Stimulated activated CD4-positive, alpha-beta T cell treated with anti-CD3 and anti-CD28 coated beads, Interleukin-2, amount 100 ng/mL, for 48 hours (primary cell): Measurements from ENCODE around the gene FAM184B.

ENCODE experiments used
- DNase-seq, 2 donors: peaks; one replicate each; pipeline ENCODE4 v3.0.0-alpha.2; 2020

Gene FAM184B

DNA sequence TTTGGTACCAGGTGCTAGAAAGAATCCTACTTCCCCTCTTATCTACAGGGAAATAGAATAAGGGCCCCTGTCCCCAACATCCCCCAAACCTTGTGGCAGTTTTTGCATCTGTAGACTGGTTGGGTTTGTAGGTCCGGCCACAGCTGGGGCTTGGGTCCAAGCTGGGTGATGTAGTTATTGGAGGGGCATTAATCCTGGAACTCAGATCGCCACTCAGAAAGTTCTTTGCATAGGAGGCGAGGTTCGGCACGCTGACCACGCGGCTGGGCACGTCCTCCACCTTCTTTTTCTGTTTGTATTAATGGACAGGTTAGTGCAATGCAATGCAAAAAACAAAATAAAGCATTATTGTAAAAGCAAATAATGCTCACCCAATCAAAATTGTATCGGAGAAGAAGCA is 147.8 kb downstream of the FAM184B start:
- no peak for DNase-seq

DNA sequence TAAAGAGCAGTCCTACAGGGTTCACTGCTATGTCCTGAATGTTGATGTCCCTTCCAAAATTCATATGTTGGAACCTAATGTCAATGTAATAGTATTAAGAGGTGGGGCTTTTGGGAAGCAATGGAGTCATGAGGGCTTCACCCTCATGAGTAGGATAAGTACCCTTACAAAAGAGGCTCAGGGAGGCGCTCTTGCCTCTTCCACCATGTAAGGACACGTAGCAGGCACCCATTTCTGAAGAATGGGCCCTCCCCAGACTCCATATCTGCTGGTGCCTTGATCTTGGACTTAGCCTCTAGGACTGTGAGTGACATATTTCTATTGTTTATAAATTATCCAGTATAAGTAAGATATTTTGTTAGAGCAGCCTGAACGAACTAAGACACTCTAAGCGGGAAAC is 151.2 kb downstream of the FAM184B start:
- no peak for DNase-seq

DNA sequence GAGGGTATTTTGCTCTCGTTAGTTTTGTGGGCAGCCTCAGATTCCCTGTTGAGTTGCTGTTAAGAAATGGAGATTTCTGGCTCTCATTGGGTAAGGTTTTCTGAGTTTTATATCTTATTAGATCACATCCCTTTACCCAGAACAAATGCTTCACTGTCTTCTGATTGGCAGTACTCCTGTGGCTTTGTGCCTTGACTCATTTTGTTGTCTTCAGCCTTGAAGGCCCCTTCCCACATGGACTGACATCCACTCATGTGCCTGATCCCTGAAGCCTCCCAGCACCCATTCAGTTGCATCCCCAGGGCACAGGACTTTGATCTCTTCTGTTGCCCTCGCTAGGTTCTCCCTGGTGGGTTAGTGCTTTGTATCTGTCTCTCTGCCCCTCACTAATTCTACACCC is 156.6 kb downstream of the FAM184B start:
- no peak for DNase-seq

DNA sequence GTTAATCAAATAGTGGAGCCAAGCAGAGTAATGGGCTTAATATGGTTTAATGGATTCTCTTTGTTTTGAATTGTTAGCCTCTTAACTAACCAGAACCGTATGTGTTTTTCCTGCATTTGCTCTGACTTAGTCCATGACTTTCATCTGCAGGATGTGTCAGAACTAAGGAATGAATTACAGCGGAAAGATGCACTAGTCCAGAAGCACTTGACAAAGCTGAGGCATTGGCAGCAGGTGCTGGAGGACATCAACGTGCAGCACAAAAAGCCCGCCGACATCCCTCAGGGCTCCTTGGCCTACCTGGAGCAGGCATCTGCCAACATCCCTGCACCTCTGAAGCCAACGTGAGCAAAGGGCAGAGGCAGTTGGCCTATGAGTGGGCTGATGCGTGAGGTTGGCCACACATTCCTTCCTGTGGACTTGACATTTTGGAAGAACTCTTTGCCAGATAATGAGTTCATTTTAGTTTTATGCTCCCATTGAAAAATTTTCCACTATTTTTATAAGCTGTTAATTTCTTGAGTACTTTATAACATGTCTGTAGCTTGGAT is 157.9 kb downstream of the FAM184B start:
- no peak for DNase-seq

DNA sequence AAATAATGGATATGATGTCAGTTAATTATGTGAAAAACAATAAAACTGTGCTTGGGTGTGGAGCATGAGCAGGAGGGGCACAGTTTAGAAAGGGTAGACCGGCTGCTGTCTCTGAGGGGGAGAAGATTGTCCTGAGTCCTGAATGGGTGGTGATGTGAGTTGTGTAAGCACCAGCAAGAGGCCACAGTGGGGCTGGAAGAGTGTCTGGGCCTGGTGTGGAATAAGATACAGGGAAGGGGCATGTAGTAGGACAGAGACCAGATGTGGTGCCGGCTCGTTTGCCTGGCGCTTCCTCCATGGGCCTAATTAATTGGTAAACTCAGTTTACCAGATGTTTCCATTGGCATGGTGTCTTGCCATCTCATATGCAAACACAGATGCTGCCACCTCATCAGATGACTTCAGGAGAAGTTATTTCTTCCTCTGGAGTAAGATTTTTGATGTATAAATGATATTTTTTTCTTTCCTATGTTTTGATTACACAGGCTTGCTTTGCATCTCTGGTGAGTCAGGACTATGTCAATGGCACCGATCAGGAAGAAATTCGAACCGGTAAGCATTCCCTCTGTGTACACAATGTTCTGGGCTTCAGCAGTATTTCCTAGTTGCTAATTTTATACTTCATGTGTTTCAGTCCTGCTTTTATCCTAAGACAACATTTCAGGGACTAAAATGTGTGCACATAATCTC is 161.9 kb downstream of the FAM184B start:
- DNase-seq = no peak

DNA sequence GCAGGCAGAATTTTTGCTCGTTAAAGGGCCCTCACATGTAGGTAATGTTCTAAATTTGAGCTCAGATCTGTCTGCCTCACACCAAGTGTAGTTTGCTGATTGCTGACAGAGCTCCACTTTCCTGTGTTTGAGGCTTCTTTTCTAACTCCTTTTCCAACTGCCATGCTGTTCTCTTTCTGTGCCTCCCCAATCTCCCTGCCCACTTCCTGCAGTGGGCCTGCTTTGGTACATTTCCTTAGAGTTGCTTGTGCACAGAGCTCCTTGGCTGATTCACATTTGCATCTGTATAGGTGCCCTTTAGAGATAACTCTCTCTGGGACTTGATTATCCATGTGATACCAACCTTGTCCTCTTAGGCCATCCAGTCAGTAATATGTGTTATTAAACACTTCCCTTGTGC is 162.5 kb downstream of the FAM184B start:
- no peak for DNase-seq

DNA sequence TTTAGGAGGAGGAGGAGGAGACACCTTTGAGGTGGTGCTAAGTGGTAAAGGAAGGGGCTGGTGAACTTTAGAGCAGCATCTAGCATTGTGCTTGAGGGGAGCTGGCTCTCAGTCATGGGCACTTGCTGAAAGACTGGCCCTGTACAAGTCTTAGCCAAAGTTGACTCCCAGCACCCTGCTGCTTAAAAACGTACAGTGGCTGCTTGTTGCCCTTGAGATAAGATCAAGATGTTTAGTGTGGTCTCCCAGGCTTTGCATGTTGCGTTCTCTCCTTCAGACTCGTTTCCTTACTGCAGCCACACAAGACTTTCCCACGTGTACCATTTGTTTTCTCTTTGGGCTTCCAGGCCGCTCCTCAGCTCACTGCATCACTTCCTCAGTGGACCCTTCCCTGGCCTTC is 165.1 kb downstream of the FAM184B start:
- DNase-seq = no peak

DNA sequence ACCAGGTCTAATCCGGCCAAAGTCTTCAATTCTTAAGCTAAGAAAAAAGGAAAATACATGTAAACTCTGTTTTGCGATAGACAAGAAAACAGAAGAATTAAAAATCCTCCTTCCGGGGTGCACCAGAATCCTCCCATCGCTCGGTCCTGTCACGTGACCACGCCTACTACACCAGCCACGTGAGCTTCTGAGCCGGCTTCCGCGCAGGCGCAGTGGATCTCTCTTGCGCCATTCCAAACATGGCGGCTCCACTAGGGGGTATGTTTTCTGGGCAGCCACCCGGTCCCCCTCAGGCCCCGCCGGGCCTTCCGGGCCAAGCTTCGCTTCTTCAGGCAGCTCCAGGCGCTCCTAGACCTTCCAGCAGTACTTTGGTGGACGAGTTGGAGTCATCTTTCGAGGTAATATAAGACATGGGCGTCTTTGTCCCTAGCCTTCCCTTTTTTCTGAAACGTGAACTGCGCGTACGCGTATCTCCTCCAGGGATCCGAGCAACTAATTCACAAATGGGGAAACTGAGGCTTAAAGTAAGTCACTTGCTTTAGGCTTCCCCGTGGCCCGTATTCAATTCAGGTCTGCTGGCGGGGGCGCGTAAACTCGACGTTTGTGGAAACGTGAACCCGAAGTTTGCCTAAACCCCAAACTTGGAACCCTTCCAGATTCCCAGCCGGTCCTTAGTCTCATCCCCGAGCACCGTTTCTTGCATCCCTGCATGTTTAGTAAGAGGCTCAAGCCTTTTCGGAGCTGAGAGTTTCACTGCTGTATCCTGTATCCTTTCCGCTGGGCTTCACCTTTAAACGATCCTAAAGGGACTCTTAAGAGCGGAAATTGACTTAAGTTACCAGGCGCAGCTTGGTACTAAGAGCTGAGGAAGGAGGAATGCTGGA is 166.8 kb downstream of the FAM184B start, which contains the start of gene MED28:
MED28 (plus strand) TSS at position 226 of the 884 bp plus-strand sequence; CDS start at position 240, 14 bp downstream.
- DNase-seq = peak; percentile 92 to 96

DNA sequence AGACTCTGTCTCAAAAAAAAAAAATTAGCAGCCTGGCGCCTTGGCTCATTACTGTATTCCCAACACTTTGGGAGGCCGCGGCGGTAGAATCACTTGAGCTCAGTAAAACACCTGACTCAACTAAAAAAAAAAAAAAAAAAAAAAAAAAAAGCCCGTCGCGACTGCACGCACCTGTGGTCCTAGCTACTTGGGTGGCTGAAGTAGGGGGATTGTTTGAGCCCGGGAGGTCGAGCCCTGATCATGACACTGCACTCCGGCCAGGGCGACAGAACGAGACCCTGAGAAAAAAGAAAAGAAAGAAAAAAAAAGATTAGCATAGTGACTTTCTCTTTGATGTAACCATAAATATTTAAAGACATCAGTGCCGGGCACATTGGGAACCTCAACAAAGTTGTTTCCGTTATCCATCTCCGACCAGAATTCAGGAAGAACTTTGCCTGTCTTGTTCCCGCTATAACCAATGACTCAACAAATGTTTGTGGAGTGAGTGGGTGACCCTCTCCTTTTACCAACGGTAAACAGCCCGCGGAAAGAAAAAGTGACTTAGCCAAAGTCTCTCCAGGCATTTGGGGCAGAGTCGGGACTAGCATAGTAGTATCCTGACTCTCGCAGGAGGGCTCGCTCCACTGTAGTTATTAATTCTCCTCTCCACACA is 167.5 kb downstream of the FAM184B start:
- DNase-seq = no peak

DNA sequence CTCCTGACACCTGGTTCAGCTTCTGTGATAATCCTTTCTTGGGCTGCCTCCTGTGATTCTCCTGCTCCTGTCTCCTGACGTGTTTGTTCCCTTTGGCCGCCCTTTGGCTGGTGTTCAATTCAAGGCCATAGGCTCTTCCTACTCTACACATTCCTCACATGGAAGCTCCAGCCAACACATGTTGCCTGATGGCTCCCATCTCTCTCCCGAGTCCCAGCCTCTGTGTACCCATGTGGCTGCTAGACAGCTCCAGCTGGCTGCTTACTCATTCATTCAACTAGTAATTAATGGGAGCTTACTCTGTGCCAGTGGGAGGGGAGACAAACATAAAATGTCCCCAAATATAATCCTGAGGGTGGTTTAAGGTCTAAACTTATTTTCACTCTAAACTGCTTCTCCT is 176.2 kb downstream of the FAM184B start:
- DNase-seq = no peak

DNA sequence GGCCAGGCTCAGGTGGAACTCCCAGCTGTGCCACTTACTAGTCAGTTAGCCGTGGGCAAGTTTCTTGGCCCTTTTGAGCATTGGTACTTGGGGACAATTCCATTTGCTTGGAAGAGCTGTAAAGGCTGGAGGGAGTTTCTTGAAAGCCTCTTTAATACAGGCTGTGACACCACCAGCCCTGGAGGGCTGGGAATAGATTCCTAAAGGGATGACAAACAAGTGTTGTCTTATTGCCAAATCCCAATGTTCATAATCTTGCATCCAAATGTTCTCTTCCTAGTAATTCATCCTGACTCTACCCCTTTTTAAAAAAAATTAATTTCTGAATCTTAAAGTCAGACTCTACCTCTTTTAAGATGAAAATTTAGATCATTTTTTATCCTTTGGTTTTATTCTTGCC is 181.6 kb downstream of the FAM184B start:
- no peak for DNase-seq

DNA sequence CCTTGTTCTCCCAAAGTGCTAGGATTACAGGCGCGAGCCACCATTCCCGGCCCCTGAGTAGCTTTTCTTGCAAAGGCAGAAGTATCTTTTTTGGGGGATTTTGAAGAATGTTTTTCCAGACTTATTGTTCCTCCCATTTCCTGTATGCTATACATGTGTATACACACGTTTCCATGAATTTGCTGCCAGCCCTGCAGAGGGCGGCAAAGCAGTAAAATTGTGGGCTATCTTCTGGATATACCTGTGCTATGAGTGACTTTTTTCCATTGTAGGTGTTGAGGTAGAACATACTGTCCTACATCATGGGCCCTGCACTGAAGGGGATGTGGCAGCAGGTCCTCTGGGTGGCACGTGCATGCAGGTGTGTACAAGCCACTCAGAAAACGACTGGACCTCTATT is 183.9 kb downstream of the FAM184B start:
- DNase-seq = no peak

DNA sequence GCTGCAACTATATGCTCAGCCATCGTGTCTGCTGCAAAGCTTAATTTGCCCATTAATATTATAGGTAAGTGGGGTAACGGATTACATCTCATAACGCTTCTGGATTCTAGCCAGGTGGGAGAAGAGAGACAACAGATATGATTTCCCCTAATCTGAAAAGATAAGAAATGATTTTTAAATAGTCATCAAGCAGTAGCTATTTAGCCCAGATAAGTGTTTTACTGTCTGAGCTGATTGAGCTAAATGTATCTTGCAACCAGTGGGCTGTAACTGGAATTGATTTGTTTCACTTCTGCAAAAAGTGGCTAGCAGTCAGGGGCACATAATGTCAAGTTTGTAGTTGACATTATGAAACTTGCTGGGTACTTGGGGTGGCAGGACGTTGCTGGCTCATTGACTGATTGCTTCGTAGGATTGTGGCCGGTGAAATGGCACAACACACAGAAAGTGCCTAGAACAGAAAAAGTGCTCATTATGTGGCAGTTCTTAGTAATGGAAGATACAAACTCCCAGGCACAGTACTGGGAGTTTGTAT is 185.9 kb downstream of the FAM184B start:
- DNase-seq = no peak

DNA sequence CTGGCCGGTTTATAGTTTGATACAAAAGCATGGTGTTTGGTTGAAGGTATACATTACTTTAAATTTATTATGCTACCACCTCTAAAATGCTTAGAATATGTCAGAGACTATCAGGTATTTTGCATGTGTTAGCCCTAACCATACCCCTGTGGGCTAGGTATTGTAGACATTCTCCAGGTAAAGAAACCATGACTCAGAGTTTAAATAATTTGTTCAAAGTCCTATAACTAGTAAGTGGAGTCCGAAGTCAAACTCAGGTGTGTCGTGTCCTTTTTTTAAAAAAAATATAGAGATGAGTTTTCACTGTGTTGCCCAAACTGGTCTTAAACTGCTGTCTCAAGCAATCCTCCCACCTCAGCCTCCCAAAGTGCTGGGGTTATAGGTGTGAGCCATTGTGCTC is 192.1 kb downstream of the FAM184B start:
- no peak for DNase-seq

DNA sequence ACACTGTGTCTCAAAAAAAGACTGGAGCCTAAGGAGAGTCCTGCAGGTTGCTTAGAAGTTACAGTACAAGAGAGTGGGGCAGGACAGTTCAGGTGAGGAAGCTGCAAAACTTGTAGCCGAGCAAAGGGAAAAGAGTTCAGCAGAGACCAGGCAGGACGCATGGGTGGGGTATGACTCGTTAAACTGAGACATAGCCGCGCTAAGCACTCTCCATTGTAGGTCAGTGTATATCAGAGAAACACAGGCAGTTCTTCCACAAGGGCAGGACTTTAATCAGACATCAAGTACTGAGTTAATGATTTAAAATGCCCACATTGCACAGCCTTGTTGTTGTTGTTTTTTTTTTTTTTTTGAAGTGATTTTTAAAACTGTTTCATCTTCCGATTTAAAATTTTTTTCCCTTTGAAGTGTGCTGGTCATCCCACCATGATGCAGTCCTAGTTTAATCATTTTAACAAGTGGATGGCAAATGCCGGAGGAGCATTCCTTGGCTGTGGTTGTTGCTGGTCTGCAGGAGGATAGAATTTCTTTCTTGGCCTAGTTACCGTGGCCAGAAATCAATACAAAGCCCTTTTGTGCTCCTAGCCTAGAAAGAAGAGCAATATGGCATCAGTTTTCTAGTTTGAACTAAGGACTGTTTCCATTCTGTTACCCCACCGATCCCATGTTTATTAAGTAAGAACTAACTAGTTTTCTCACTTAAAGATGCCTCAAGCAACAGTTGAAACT is 194.2 kb downstream of the FAM184B start:
- DNase-seq = no peak

DNA sequence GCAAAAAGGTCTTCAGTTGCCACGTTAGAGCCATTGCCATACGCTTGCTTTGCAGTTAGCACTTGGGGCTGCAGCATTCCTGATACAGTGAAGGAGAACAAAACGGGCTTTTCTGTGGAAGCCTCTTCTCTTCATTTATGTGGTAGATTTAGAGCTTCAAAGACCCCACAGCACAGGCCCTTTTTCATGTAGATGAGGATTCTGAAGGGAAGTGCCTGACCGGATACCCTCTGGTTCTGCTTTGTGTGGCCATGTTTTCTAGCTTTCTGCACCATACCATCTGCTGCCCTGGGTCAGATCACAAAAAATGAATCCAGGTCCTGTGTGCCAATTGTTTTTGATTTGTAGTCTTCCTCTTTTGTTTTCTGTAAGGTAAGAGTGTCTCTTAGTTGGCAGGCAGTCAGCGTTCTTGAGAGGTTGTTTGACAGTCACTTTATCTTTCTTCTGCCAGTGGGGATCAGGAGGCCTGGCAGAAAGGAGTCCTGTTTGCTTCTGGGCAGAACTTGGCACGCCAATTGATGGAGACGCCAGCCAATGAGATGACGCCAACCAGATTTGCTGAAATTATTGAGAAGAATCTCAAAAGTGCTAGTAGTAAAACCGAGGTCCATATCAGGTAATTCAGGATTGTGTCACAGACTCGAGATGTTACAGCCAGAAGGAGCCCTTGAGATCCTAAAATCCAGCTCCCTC is 196.8 kb downstream of the FAM184B start:
- no peak for DNase-seq

DNA sequence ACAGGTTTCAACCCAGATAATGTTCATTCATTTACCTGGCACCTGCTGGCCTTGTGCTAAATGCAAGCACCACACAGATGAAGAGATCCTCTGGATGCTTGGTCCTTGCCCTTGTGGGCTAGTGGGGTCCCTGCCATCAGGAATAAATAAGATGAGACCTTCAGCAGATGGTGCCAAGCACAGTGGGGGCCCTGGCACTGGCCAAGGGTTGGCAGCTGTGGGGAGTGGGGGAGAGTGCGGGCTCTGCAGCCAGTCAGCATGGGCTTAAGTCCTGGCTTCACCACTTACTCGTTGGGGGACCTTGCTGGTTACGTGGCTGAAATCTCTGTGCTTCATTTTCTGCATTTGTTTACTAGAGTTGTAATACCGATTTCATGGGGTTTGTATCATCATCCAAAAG is 197.5 kb downstream of the FAM184B start:
- no peak for DNase-seq

DNA sequence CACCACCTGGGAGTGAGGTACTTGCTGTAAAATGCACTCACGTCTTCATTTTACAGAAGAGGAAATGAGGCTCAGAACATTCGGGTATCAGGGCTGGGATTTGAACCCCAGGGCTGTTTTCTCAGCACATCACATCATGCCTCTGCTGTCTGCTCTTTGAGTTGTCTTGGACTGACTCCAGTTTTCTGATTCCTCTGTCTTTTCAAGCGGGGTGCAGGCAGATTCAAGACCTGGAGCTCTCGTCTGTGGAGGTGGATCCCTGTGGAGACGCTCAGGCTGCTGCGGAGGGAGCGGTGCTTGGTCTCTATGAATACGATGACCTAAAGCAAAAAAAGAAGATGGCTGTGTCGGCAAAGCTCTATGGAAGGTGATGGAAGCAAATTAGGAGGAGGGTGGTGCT is 198.1 kb downstream of the FAM184B start:
- DNase-seq = no peak

DNA sequence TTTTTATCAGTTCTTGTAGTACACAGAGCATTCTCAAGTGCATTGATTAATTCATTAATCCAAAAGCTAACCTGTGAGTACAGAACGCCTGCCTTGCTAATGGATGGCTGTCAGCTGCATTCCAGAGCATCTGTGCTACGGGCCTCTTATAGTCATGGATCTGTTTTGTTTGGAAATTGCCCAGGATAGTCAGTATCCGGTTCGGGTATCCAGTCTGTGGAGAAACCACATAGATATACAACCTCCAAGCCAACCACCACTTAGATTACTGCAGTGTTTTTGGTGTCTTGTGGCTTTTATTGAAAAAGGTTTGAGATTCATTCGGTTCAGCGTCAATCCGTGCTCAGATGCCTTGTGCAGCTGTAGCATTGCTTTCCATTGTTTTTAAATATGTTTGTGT is 200.5 kb downstream of the FAM184B start:
- no peak for DNase-seq
